Smooth muscle cell (in vitro differentiated cells): ENCODE measurements around the gene NVL. TPM values are rescaled to one million over a fixed set of nuclear protein-coding genes. Genes with fewer than 3 reads are reported as not detected.

Experiments used
- DNase-seq: peaks from one replicate; lab custom pipeline; 2025; ENCODE audit not compliant: unreplicated experiment; lab: John Stamatoyannopoulos, UW
- H2AFZ ChIP-seq: fragments of 200-600 bp; sonication (generic); 2 replicates; pipeline ENCODE4 v1.6.0; 2016; ENCODE audit warnings: antibody characterized with exemption, low read depth, mild to moderate bottlenecking
- H3F3A ChIP-seq: fragments of 200-600 bp; sonication (generic); 2 replicates; pipeline ENCODE4 v1.6.0; 2017; ENCODE audit warnings: antibody characterized with exemption, low read depth
- H3K27ac ChIP-seq: fragments of 200-600 bp; sonication (generic); 2 replicates; pipeline ENCODE4 v1.5.1; 2016; ENCODE audit warnings: low read depth, mild to moderate bottlenecking
- H3K27me3 ChIP-seq: fragments of 200-600 bp; sonication (generic); 2 replicates; pipeline ENCODE4 v1.6.1; 2016; ENCODE audit warnings: low read depth, mild to moderate bottlenecking
- H3K36me3 ChIP-seq: fragments of 200-600 bp; sonication (generic); 2 replicates; pipeline ENCODE4 v1.5.1; 2016; ENCODE audit warnings: low read depth
- H3K4me1 ChIP-seq: fragments of 200-600 bp; sonication (generic); 2 replicates; pipeline ENCODE4 v1.5.1; 2016; ENCODE audit warnings: low read depth
- H3K4me2 ChIP-seq: fragments of 200-600 bp; sonication (generic); 2 replicates; pipeline ENCODE4 v1.6.0; 2016; ENCODE audit warnings: mild to moderate bottlenecking
- H3K4me3 ChIP-seq: fragments of 200-600 bp; sonication (generic); 2 replicates; pipeline ENCODE4 v1.5.1; 2016; ENCODE audit warnings: mild to moderate bottlenecking
- H3K79me2 ChIP-seq: fragments of 200-600 bp; sonication (generic); 2 replicates; pipeline ENCODE4 v1.6.0; 2016; ENCODE audit warnings: low read depth, mild to moderate bottlenecking
- H3K9ac ChIP-seq: fragments of 200-600 bp; sonication (generic); 2 replicates; pipeline ENCODE4 v1.6.0; 2016; ENCODE audit warnings: low read depth
- H3K9me3 ChIP-seq: fragments of 200-600 bp; sonication (generic); replicated peaks from 2 replicates; pipeline ENCODE4 v1.5.1; 2016; ENCODE audit warnings: low read depth
- H4K20me1 ChIP-seq: fragments of 200-600 bp; sonication (generic); 2 replicates; pipeline ENCODE4 v1.6.0; 2016; ENCODE audit warnings: low read depth
- WGBS: methylation state at CpG from one replicate; pipeline ENCODE4 v1.1.7; 2016; ENCODE audit warnings: low lambda C conversion rate; 5-methylcytosine and 5-hydroxymethylcytosine counted together
- polyA plus RNA-seq: library from polyadenylated mRNA; unstranded; fragments of >200 nt; fragmentation: Nextera tagmentation; extraction: Ambion mirVana; gene quantifications from 2 replicates; pipeline ENCODE4 v1.2.1, GENCODE V29; 2016
- total RNA-seq: library from RNA; depleted of rRNA; stranded (reverse); fragments of >200 nt; gene quantifications from 2 replicates; pipeline ENCODE4 v1.2.3, GENCODE V29; 2014
- TF ChIP-seq, protein P1 (sequence below): fragments of 200-600 bp; sonication (generic); IDR thresholded peaks from 2 replicates; pipeline ENCODE4 v1.5.1; 2017; ENCODE audit warnings: borderline replicate concordance, mild to moderate bottlenecking, antibody characterized with exemption; ENCODE audit not compliant: insufficient read depth, poor library complexity, severe bottlenecking

Gene NVL
- total and polyA plus RNA-seq, 2 experiments from 2014 or later: 17.3 to 35.4 TPM

GRCh38 chr1:224219011-224219611 is 110.9 kb downstream of the NVL start:
- Histone ChIP-seq H3K4me3 (no peak overlapping the region), H3K27ac (no peak overlapping the region), H3K9me3 (no peaks in the 10 kb centered on the region), H3K79me2 (no peaks in the 10 kb centered on the region), H2AFZ (no peak overlapping the region), H3K4me2 (no peak overlapping the region), H3K27me3 (no peaks in the 10 kb centered on the region), H4K20me1 (no peaks in the 10 kb centered on the region), H3K36me3 (no peaks in the 10 kb centered on the region), H3K4me1 (peaks cover 2% of the 10 kb centered on the region), H3K9ac (no peak overlapping the region), H3F3A (no peaks in the 10 kb centered on the region)
- 95% methylated on average over 5 of the region's 5 CpGs for WGBS
- TF ChIP-seq, protein P1, sequence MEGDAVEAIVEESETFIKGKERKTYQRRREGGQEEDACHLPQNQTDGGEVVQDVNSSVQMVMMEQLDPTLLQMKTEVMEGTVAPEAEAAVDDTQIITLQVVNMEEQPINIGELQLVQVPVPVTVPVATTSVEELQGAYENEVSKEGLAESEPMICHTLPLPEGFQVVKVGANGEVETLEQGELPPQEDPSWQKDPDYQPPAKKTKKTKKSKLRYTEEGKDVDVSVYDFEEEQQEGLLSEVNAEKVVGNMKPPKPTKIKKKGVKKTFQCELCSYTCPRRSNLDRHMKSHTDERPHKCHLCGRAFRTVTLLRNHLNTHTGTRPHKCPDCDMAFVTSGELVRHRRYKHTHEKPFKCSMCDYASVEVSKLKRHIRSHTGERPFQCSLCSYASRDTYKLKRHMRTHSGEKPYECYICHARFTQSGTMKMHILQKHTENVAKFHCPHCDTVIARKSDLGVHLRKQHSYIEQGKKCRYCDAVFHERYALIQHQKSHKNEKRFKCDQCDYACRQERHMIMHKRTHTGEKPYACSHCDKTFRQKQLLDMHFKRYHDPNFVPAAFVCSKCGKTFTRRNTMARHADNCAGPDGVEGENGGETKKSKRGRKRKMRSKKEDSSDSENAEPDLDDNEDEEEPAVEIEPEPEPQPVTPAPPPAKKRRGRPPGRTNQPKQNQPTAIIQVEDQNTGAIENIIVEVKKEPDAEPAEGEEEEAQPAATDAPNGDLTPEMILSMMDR: no peak
- no peak for DNase-seq

GRCh38 chr1:224217655-224218623 is 112.0 kb downstream of the NVL start:
- TF ChIP-seq, protein P1: no peak
- H3K4me3 ChIP-seq: no peak overlapping the region
- 88% methylated on average over 11 of the region's 11 CpGs for WGBS

DNA sequence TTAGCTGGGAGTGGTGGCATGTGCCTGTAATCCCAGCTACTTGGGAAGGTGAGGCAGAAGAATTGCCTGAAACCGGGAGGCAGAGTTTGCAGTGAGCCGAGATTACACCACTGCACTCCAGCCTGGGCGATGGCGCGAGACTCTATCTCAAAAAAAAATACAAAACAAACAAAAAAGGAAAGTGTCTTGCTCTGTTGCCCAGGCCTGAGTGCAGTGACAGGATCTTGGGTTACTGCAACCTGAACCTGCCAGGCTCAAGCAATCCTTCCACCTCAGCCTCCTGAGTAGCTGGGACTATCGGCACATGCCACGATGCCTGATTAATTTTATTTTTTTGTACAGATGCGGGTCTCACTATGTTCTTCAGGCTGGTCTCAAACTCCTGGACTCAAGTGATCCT is 113.6 kb downstream of the NVL start:
- Histone ChIP-seq H3K27ac (no peak overlapping the region), H2AFZ (no peak overlapping the region), H3K4me1 (no peaks in the 10 kb centered on the region), H3F3A (no peaks in the 10 kb centered on the region), H3K4me2 (no peak overlapping the region), H3K4me3 (no peak overlapping the region), H3K79me2 (no peaks in the 10 kb centered on the region), H3K27me3 (no peaks in the 10 kb centered on the region), H4K20me1 (no peaks in the 10 kb centered on the region), H3K9ac (no peak overlapping the region), H3K9me3 (no peaks in the 10 kb centered on the region), H3K36me3 (no peaks in the 10 kb centered on the region)
- TF ChIP-seq, protein P1: no peak
- DNase-seq: no peak
- 97% methylated on average over 8 of the region's 8 CpGs for WGBS

More at GRCh38 chr1:224217655-224218623, 112.0 kb downstream of the NVL start:
- Histone ChIP-seq H3K27me3 (no peaks in the 10 kb centered on the region), H3K4me1 (no peaks in the 10 kb centered on the region), H3F3A (no peaks in the 10 kb centered on the region), H2AFZ (peak overlapping the region; percentile 33), H3K4me2 (no peak overlapping the region), H3K9ac (no peak overlapping the region), H3K27ac (peak overlapping the region; percentile 2), H3K9me3 (no peaks in the 10 kb centered on the region), H3K79me2 (no peaks in the 10 kb centered on the region), H3K36me3 (no peaks in the 10 kb centered on the region), H4K20me1 (no peaks in the 10 kb centered on the region)
- DNase-seq: no peak
